ENCODE data around the gene RALGAPA1.
"Not testable (repeated sequence)": the region's sequence is repeated elsewhere in the genome, so short reads cannot be mapped to it uniquely, and the experiment has no call there.

The RALGAPA1 gene

DNA sequence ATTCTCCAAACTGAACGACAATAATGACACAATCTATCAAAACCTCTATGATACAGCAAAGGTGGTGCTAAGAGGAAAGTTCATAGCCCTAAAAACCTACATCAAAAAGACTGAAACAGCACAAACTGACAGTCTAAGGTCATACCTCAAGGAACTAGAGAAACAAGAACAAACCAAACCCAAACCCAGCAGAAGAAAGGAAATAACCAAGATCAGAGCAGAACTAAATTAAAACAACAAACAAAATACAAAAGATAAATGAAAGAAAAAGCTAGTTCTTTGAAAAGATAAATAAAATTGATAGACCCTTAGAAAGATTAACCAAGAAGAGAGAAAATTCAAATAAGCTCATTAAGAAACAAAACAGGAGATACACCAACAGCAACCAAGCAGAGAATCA is 75.6 kb downstream of the RALGAPA1 start:
- not testable (repeated sequence) for H3K9ac ChIP-seq (ENCODE audit: low read depth, low read length); H3K4me3 ChIP-seq (ENCODE audit: low read depth, low read length); H3K4me1 ChIP-seq (ENCODE audit: control insufficient read depth, insufficient read depth, low read length); H3K9me3 ChIP-seq (ENCODE audit: control insufficient read depth, insufficient read depth, low read length); H3K36me3 ChIP-seq (ENCODE audit: control insufficient read depth, insufficient read depth, low read length); H3K27me3 ChIP-seq (ENCODE audit: control insufficient read depth, insufficient read depth, low read length); H3K27ac ChIP-seq (ENCODE audit: low read depth, low read length)

- no peaks in the 10 kb centered on the region for H3K27me3 ChIP-seq (ENCODE audit: control insufficient read depth, insufficient read depth, low read length)
- H3K4me1 ChIP-seq (ENCODE audit: control insufficient read depth, insufficient read depth, low read length), result no peaks in the 10 kb centered on the region
- H3K9ac ChIP-seq (ENCODE audit: low read depth, low read length), result no peak overlapping the region
- no peaks in the 10 kb centered on the region for H3K36me3 ChIP-seq (ENCODE audit: control insufficient read depth, insufficient read depth, low read length)
- no peak overlapping the region for H3K27ac ChIP-seq (ENCODE audit: low read depth, low read length)
- no peaks in the 10 kb centered on the region for H3K9me3 ChIP-seq (ENCODE audit: control insufficient read depth, insufficient read depth, low read length)
- no peak overlapping the region for H3K4me3 ChIP-seq (ENCODE audit: low read depth, low read length)
Measured at GRCh38 chr14:35730871-35731270, 78.2 kb downstream of the RALGAPA1 start.

- Histone ChIP-seq H3K27me3 (ENCODE audit: control insufficient read depth, insufficient read depth, low read length) (no peaks in the 10 kb centered on the region), H3K4me3 (ENCODE audit: low read depth, low read length) (no peak overlapping the region), H3K36me3 (ENCODE audit: control insufficient read depth, insufficient read depth, low read length) (no peaks in the 10 kb centered on the region), H3K27ac (ENCODE audit: low read depth, low read length) (no peak overlapping the region), H3K9me3 (ENCODE audit: control insufficient read depth, insufficient read depth, low read length) (no peaks in the 10 kb centered on the region), H3K9ac (ENCODE audit: low read depth, low read length) (no peak overlapping the region), H3K4me1 (ENCODE audit: control insufficient read depth, insufficient read depth, low read length) (no peaks in the 10 kb centered on the region)
Measured at GRCh38 chr14:35727764-35728163, 81.3 kb downstream of the RALGAPA1 start.

DNA sequence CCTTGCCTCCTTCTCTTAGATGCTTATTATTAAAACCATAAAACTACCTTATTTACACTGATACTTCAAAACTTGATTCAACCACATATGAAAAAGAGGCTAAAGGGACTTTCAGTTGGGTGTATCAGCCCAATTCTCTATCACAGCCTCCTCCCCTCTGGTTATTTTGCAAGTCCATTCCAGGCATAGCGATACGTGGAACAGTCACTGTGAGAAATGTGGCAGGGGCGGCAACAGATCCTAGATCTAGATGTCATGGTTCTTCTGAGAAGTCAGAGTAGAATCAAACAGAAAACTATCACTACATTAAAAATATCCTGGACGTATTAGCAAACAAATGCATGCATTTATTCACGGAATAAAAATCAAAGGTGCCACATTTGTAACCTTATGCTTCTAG is 83.2 kb downstream of the RALGAPA1 start:
- no peaks in the 10 kb centered on the region for H3K36me3 ChIP-seq (ENCODE audit: control insufficient read depth, insufficient read depth, low read length)
- H3K9ac ChIP-seq (ENCODE audit: low read depth, low read length), result no peak overlapping the region
- H3K4me3 ChIP-seq (ENCODE audit: low read depth, low read length), result no peak overlapping the region
- H3K27ac ChIP-seq (ENCODE audit: low read depth, low read length), result no peak overlapping the region
- H3K9me3 ChIP-seq (ENCODE audit: control insufficient read depth, insufficient read depth, low read length), result no peaks in the 10 kb centered on the region
- no peaks in the 10 kb centered on the region for H3K27me3 ChIP-seq (ENCODE audit: control insufficient read depth, insufficient read depth, low read length)
- H3K4me1 ChIP-seq (ENCODE audit: control insufficient read depth, insufficient read depth, low read length), result no peaks in the 10 kb centered on the region

DNA sequence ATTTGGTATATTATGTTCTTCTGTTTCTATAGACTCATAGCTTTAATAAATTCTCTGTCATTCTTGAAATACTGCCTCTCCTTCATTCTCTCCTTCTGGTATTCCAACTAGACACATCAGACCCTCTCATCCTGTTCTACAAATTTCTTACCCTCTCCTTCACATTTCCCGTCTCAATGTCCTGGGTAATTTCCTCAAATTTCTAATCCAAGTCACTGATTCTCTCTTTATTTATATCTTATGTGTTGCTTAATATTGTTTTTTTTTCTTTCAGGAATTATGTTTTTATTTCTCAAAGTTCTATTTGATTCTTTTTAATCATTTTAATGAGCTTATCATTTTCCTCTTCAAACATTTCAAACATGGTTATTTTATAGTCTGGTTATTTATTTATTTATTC is 94.0 kb downstream of the RALGAPA1 start:
- no peaks in the 10 kb centered on the region for H3K27me3 ChIP-seq (ENCODE audit: control insufficient read depth, insufficient read depth, low read length)
- no peaks in the 10 kb centered on the region for H3K4me1 ChIP-seq (ENCODE audit: control insufficient read depth, insufficient read depth, low read length)
- no peak overlapping the region for H3K27ac ChIP-seq (ENCODE audit: low read depth, low read length)
- peaks cover 11% of the 10 kb centered on the region for H3K36me3 ChIP-seq (ENCODE audit: control insufficient read depth, insufficient read depth, low read length)
- no peaks in the 10 kb centered on the region for H3K9me3 ChIP-seq (ENCODE audit: control insufficient read depth, insufficient read depth, low read length)
- H3K9ac ChIP-seq (ENCODE audit: low read depth, low read length), result no peak overlapping the region
- H3K4me3 ChIP-seq (ENCODE audit: low read depth, low read length), result no peak overlapping the region

DNA sequence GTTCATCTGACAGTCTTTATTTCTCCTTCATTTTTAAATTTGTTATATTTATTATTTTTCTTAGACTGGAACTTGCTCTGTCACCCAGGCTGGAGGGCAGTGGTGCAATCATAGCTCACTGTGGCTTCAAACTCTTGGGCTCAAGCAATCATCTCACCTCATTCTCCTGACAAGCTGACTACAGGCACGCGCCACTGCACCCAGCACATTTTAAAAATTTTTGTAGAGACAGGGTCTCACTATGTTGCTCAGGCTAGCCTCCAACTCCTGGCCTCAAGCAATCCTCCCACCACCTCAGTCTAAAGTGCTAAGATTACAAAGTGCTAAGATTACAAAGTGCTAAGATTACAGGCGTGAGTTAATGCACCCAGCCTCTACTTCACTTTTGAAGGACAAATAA is 96.6 kb downstream of the RALGAPA1 start:
- H3K36me3 ChIP-seq (ENCODE audit: control insufficient read depth, insufficient read depth, low read length), result peaks cover 11% of the 10 kb centered on the region
- H3K4me1 ChIP-seq (ENCODE audit: control insufficient read depth, insufficient read depth, low read length), result no peaks in the 10 kb centered on the region
- H3K9ac ChIP-seq (ENCODE audit: low read depth, low read length), result no peak overlapping the region
- H3K27ac ChIP-seq (ENCODE audit: low read depth, low read length), result no peak overlapping the region
- H3K9me3 ChIP-seq (ENCODE audit: control insufficient read depth, insufficient read depth, low read length), result no peaks in the 10 kb centered on the region
- no peaks in the 10 kb centered on the region for H3K27me3 ChIP-seq (ENCODE audit: control insufficient read depth, insufficient read depth, low read length)
- no peak overlapping the region for H3K4me3 ChIP-seq (ENCODE audit: low read depth, low read length)

GRCh38 chr14:35708062-35708461 is 101.0 kb downstream of the RALGAPA1 start:
- H3K4me3 ChIP-seq (ENCODE audit: low read depth, low read length), result no peak overlapping the region
- H3K27me3 ChIP-seq (ENCODE audit: control insufficient read depth, insufficient read depth, low read length), result no peaks in the 10 kb centered on the region
- no peak overlapping the region for H3K9ac ChIP-seq (ENCODE audit: low read depth, low read length)
- no peak overlapping the region for H3K27ac ChIP-seq (ENCODE audit: low read depth, low read length)
- peaks cover 6% of the 10 kb centered on the region; the same call in 1 of the 2 replicates for H3K36me3 ChIP-seq (ENCODE audit: control insufficient read depth, insufficient read depth, low read length)
- no peaks in the 10 kb centered on the region for H3K9me3 ChIP-seq (ENCODE audit: control insufficient read depth, insufficient read depth, low read length)
- no peaks in the 10 kb centered on the region for H3K4me1 ChIP-seq (ENCODE audit: control insufficient read depth, insufficient read depth, low read length)

DNA sequence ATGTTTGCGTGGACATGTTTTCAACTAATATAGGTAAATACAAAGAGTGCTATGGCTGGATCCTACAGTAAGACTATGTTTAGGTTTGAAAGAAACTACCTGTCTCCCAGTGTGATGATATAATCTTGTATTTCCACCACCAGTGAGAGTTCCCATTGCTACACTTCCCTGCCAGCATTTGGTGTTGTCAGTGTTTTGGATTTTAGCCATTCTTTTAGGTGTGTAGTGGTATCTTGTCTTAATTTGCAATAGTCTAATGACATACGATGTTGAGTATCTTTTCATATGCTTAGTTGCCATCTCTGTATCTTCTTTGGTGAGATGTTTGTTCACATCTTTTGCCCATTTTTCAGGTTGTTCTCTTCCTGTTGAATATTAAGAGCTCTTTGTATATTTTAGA is 103.5 kb downstream of the RALGAPA1 start:
- Histone ChIP-seq H3K4me3 (ENCODE audit: low read depth, low read length) (no peak overlapping the region), H3K27ac (ENCODE audit: low read depth, low read length) (no peak overlapping the region), H3K4me1 (ENCODE audit: control insufficient read depth, insufficient read depth, low read length) (no peaks in the 10 kb centered on the region), H3K9ac (ENCODE audit: low read depth, low read length) (no peak overlapping the region), H3K27me3 (ENCODE audit: control insufficient read depth, insufficient read depth, low read length) (no peaks in the 10 kb centered on the region), H3K9me3 (ENCODE audit: control insufficient read depth, insufficient read depth, low read length) (no peaks in the 10 kb centered on the region), H3K36me3 (ENCODE audit: control insufficient read depth, insufficient read depth, low read length) (peaks cover 2% of the 10 kb centered on the region; the same call in 1 of the 2 replicates)

GRCh38 chr14:35704793-35705493 is 104.2 kb downstream of the RALGAPA1 start:
- no peaks in the 10 kb centered on the region for H3K36me3 ChIP-seq (ENCODE audit: control insufficient read depth, insufficient read depth, low read length)
- H3K27ac ChIP-seq (ENCODE audit: low read depth, low read length), result no peak overlapping the region
- H3K9ac ChIP-seq (ENCODE audit: low read depth, low read length), result no peak overlapping the region
- no peaks in the 10 kb centered on the region for H3K9me3 ChIP-seq (ENCODE audit: control insufficient read depth, insufficient read depth, low read length)
- no peaks in the 10 kb centered on the region for H3K4me1 ChIP-seq (ENCODE audit: control insufficient read depth, insufficient read depth, low read length)
- no peak overlapping the region for H3K4me3 ChIP-seq (ENCODE audit: low read depth, low read length)
- H3K27me3 ChIP-seq (ENCODE audit: control insufficient read depth, insufficient read depth, low read length), result no peaks in the 10 kb centered on the region

GRCh38 chr14:35701531-35701930 is 107.6 kb downstream of the RALGAPA1 start:
- no peaks in the 10 kb centered on the region for H3K9me3 ChIP-seq (ENCODE audit: control insufficient read depth, insufficient read depth, low read length)
- no peaks in the 10 kb centered on the region for H3K27me3 ChIP-seq (ENCODE audit: control insufficient read depth, insufficient read depth, low read length)
- no peak overlapping the region for H3K9ac ChIP-seq (ENCODE audit: low read depth, low read length)
- peaks cover 7% of the 10 kb centered on the region; the same call in 1 of the 2 replicates for H3K4me1 ChIP-seq (ENCODE audit: control insufficient read depth, insufficient read depth, low read length)
- H3K36me3 ChIP-seq (ENCODE audit: control insufficient read depth, insufficient read depth, low read length), result no peaks in the 10 kb centered on the region
- no peak overlapping the region for H3K4me3 ChIP-seq (ENCODE audit: low read depth, low read length)
- H3K27ac ChIP-seq (ENCODE audit: low read depth, low read length), result no peak overlapping the region

- Histone ChIP-seq H3K4me1 (ENCODE audit: control insufficient read depth, insufficient read depth, low read length) (peaks cover 7% of the 10 kb centered on the region; the same call in 1 of the 2 replicates), H3K27ac (ENCODE audit: low read depth, low read length) (no peak overlapping the region), H3K27me3 (ENCODE audit: control insufficient read depth, insufficient read depth, low read length) (no peaks in the 10 kb centered on the region), H3K9ac (ENCODE audit: low read depth, low read length) (no peak overlapping the region), H3K36me3 (ENCODE audit: control insufficient read depth, insufficient read depth, low read length) (no peaks in the 10 kb centered on the region), H3K9me3 (ENCODE audit: control insufficient read depth, insufficient read depth, low read length) (no peaks in the 10 kb centered on the region), H3K4me3 (ENCODE audit: low read depth, low read length) (no peak overlapping the region)
Measured at GRCh38 chr14:35699791-35700444, 109.2 kb downstream of the RALGAPA1 start.

Measured in HUES48 (cell line).